ENCODE results near the gene IL3.
"Not testable (repeated sequence)": the region's sequence is repeated elsewhere in the genome, so short reads cannot be mapped to it uniquely, and the experiment has no call there.

IL3 gene

DNA sequence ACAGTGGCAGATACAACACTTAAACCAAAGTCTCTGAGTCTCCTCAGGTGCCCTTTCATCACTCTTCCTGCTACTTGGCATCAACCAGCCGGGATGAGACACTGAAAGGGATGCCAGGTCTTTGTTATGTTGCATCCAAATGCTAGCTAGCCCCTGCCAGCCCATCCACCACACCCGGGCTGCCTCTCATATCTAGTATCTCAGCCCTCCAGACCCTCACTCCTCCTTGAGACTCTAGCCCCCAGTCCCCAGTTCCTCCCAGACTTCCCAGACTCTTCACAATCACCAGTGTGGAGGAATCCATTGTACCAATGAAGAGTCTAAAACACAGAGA, 34.6 kb downstream of the IL3 start:
- no peak for DNase-seq (ENCODE audit: low spot score)

DNA sequence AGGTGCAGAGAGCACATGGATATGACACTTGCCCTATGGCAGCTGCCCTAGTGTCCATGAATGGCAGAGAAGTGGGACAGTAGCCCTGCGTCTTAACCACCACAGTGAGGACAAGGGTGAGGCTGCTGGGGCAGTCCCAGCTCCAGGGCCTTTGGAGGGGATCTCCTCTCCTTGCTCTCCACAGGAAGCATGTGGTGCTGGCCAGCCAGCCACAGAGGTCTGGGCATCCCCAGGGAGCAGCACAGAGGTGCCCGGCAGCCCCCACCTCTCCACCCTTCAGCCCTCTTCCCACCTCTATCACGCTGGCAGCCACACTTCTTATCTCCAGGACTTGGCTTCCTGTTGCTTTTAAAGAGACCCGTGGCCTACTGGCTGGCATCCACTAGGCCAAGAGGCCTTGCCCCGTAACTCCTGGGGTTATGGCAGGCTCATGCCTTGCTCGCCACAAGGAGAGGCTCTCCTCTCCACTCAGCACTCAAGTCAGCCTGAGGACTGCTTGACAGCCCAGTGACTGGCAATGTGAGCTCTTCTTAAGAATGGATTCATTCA, 35.0 kb downstream of the IL3 start:
- DNase-seq (ENCODE audit: low spot score) = no peak

DNA sequence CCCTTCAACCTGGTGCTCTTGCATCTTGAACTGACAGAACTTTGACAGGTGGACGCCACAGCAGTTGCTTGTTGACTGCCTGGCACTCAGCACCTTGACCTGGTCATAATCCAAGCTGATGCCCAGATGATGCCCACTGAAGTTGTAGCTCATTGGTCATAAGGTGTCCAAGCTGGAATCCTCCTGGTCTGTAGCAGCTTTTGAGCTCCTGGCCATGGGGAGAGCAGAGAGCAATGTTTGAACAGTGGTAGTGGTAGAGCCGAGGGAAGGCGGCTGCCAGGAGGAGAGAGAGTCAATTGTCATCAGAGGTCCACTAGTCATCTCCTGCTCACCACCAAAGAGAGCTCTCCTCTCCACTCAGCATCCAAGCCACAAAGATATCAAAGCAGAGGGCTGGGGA, 36.4 kb downstream of the IL3 start:
- no peak for DNase-seq (ENCODE audit: low spot score)

DNA sequence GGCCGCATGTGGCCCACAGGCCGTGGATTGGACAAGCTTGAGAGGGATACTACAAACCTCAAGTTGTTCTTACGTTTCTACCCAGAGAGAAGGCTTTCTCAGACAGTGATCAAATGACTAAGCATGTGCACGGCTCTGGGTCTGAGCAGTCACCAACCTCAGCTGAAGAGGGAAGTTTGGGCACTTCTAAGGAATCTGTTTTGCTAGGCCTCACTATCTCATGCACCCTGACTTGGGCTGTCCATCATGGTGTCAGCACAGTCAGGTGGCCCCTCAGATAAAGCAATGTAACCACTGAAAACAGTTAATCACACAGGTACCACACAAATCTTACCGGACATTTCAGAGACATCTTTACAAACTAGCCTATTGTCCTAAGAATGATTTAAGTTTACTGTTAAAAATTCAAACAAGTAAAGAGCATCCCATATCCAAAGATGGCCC, 37.7 kb downstream of the IL3 start:
- DNase-seq (ENCODE audit: low spot score) = peak; percentile 80

DNA sequence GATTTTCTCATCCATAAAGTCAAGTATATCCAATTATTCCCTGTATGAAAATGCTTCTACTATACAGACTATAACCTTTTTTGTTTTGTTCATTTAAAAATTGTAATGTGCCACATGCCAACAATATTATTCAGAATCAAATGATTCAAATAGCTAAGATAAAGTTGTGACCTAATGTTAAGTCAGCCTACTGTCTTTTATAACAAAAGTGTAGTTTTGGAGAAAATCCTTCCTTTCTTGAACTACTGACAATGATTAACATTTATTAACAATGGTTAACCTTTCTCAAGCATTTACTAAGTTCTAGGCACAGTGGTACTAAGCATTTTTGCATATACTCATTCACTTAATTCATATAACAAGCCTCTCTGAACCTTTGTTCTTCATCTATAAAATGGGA, 38.2 kb downstream of the IL3 start:
- DNase-seq (ENCODE audit: low spot score) = no peak

DNA sequence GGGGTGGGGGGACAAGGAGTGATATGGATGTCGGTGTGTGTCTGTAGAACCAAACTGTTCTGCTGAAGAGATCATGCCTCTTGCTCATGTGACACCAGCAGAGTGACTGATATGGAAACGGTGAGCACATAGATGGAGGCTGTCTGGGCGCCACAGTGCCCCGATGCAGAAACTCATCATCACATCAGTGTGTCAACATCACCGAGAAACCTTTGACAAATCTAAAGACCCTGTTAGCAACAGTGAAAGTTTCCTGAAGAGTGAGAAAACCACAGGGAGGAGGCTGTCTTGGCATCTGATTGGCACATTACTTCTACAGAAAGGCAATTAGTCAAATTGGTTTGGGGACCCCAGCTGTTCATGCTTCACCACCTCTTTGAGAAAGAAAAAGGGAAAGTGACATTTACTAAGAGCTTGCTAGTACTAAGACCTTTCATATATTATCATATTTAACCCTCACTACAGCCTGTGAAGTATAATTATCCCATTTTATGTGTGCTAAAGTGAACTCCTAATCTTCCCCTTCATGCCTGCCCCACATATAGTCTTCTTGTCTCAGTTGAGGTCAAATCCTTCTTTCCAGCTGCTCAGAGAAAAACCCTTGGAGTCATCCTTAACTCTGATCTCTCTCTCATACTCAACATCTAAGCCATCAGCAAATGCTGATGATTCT, 38.8 kb downstream of the IL3 start:
- DNase-seq (ENCODE audit: low spot score) = peak; percentile 97

DNA sequence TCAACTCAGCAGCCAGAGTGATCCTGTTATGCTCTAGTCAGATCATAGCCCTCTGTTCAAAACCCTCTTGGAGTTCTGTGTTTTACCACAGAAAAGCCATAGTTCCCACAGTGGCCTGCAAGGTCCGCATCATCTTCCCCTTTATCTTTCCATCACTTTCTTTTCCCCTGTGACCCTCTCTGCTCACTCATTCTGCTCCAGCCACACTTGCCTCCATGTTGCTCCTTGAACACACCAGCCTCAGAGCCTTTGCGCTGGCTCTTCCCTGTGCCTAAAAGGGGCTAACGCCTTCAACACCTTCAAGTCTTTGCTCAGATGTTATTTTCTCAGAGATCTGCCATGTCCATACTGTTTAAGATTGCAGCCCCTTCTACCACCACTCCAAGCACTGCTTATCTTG, 39.5 kb downstream of the IL3 start:
- DNase-seq (ENCODE audit: low spot score) = no peak

DNA sequence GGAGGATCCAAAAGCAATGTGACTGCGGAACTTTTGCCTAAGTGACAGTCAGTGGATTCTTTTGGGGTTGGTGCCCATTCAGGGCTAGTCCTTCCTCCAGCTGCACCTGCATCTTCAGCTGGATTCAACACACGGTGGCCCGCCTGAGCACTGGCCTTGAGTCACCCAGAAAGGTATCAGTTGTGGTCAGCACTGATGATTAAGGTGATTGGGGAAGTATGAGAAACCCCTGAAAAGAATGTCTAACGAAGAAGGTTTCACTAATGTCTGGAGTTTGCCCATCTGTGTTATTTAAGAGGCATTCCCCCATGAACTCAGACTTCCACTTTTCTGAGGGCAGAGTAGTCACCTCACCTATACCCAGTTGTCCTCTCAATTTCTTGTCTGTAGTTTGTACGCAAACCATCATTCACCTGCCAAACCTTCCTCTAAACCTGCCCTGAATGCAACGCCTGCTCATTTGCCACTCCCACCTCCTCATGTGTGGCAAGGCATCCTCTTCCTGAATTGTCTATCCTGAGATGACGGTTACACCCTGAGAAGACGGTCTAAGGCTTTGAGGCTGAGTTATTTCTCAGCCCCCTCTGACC, 40.3 kb downstream of the IL3 start:
- peak; percentile 61 for DNase-seq (ENCODE audit: low spot score)

DNA sequence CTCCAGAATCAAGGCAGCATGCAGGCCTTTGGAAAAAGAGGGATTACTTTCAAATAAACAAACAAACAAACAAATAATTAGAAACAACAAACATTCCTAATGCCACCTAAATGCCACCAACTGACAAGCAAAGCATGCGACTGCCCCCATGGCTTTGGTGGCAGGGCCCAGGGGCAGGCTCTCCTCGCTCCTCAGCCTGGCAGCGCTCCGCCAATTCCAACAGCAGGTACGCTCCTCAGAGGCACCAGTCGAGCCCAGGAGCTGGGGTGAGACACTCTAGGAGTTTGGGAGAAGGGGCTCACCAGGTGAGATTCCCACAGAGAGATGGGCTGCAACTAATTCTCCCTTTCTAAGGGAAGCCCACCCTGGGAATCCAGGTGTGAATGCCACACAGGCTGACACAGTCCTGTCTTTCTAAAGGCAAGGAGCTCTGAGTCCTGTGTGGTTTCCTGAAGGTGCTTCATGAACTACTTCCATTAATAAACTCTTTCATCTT, 41.0 kb downstream of the IL3 start:
- no peak for DNase-seq (ENCODE audit: low spot score)

DNA sequence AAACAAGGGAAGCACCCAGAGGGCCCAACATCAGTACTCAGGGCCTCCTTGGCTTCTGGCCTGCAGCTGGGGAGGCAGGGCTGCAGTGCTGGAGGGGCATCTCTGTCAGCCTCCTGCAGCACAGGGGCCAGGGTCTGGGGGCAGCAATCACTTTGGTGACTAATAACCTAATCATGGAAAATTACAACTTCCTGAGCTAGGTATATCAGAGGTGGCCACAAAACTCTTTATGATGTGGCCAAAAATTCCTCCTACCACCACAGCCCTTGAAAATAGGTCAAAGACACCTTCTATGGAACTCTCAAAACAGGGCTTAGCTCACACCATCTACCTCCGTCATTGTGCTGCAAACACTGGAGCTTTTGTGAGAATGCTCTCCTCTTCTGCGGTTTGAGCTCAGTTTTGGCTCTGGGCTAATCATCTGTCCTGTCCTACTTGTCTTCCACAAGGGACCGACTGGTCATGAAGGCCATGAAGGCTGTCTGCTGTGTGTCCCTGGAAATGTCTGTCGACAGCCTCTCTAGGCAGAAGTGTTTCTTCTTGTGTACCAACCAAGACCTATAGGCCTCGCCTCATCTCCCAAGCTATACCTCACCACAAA, 41.7 kb downstream of the IL3 start:
- peak; percentile 69 for DNase-seq (ENCODE audit: low spot score)

DNA sequence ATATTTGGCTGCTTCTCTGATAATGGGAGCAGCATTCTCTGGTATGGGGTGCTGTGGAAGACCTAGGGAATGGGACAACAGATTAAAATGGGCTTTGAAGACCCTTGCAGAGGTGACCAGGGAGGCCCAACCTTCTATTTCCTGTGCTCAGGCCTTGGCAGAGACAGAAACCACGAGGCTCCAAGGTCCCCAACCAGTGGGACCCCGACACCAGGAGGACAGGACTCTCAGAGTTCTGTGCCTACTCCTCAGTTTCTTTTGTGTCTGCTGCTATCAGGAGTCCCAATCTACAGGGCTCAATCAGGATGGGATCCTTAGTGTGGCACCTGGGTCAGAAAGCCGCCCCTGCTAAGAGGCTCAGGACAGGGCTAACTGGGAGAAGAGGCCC, 42.5 kb downstream of the IL3 start:
- DNase-seq (ENCODE audit: low spot score) = no peak

DNA sequence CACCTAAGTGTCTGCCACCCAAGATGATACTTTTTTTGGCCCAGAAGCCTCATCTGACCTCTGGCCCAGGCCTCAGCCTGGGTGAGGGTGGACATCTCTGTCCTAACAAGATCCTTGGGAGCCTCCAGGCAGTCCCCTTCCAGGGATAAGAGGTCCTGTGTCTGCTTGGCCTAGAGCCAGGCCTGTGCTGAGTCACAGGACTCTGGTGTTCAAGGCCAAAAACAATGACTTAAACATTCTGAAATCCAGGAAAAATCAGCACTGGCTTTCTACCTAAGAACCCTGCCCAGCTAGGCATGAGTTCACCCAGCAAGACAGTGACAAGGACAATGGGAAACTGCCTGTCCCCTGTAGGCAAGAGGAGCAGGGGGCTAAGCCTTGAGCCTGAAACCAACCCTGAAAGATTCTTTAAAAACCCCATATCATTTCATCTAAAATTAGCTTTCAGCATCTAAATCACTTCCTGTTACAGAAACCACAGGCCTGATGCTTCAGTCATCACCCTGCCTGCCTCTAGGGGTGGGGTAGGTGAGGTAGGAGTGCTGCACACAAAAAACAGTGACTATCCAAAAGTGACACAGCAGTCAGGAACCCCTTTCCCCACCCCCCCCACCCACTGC, 43.0 kb downstream of the IL3 start:
- DNase-seq (ENCODE audit: low spot score) = peak; percentile 92

DNA sequence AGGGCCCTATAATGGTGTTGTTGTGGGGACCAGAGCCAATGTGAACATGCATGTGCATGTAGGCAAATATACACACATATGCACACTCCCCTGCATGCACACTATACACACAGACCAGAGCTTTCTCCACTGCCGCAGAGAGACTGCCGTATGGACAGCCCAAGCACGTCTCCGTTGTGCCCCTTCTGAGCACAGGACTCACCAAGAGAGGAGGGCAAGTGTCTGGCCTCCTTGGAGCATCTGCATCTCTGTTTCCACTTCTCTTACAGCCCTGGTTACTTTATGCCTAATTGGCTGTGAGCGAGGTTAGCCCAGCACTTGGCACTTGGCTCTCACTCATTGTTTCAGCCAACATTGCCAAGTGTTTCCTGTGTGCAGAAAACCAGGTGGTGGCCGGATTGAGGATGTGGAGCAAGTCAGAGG, 43.5 kb downstream of the IL3 start:
- DNase-seq (ENCODE audit: low spot score) = peak; percentile 49

DNA sequence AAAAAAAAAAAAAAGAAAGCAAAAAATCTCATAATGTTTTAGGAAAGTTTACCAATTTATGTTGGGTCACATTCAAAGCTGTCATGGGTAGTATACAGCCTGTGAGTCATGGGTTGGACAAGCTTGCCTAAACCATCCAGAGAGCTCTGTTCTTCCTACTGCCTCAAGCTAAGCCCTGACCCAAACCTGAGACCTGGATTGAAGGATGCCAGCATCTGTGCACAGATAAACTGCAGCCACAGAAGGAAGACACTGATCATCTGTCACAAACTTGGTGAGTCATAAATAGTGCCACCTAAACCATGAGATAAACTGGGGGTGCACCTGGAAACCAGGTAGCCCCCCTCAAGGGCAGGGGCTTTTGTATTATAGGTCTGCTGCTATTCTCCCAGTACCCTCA, 44.1 kb downstream of the IL3 start:
- no peak for DNase-seq (ENCODE audit: low spot score)

DNA sequence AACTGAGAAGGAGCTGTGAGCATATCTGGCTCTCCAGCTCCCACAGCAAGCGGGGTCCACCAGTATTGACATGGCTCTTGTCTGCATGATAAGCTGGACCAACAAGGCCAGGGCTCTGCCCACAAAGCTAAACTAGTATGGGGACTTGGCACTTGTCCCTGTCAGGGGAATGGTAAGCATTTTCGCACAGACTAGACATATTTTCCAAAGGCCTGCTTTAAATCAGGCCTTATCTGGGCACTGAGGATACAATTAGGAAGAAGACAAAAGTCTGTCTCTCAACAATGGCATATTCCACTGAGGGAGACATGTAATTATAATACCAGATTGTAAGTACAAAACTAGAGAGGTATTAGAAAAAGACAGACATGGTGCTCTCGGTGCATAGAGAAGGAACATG, 45.2 kb downstream of the IL3 start:
- no peak for DNase-seq (ENCODE audit: low spot score)

DNA sequence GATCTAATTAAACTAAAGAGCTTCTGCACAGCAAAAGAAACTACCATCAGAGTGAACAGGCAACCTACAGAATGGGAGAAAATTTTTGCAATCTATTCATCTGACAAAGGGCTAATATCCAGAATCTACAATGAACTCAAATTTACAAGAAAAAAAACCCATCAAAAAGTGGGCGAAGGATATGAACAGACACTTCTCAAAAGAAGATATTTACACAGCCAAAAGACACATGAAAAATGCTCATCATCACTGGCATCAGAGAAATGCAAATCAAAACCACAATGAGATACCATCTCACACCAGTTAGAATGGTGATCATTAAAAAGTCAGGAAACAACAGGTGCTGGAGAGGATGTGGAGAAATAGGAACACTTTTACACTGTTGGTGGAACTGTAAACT, 48.0 kb downstream of the IL3 start:
- not testable (repeated sequence) for DNase-seq (ENCODE audit: low spot score)

DNA sequence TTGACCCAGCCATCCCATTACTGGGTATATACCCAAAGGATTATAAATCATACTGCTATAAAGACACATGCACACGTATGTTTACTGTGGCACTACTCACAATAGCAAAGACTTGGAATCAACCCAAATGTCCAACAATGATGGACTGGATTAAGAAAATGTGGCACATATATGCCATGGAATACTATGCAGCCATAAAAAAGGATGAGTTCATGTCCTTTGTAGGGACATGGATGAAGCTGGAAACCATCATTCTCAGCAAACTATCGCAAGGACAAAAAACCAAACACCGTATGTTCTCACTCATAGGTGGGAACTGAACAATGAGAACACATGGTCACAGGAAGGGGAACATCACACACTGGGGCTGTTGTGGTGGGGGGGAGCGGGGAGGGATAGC, 48.5 kb downstream of the IL3 start:
- not testable (repeated sequence) for DNase-seq (ENCODE audit: low spot score)

DNA sequence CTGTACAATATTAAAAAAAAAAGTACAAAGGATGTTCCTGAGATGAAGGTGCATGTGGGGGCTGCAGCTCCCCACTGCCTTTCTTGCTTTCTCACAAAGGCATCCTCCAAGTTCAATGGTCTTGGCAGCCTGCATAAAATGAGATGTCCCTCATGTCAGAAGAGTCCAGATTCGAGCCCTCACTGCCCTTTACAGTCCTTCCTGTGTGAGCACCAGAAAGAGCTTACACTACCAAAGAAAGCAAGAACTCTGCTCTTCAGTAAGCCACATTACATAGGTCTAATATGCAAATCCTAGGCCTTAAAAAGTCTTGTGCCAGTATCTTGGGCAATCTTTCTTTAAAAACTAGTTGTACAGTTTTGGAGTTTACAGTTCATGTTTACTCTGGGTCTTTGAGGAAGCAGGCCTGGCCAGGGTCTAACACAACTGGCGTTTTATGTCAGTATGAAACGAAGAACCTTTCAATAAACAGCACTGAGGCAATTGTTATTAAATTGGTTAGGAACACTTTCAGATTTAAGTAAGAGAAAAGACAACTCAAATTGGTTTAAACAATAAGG, 49.1 kb downstream of the IL3 start:
- DNase-seq (ENCODE audit: low spot score) = no peak

DNA sequence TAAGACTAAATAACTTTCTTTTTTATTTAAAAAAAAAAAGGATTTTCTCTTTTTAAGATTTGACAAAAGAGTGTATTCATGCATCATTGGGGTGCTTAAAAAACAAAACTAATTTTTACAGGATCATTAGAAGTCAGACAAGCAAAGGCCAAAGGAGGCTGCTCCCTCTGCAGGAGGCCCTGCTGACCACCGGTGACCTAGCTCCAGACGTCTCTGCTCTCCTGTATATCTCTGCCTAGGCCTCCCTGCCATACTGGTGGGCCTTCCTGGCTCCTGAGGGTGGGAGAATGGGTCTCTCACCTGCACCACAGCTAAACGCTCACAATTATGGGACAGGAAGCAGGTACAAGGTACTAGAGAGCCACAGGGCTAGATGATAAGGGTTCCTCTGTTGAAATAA, 49.7 kb downstream of the IL3 start:
- DNase-seq (ENCODE audit: low spot score) = no peak

DNA sequence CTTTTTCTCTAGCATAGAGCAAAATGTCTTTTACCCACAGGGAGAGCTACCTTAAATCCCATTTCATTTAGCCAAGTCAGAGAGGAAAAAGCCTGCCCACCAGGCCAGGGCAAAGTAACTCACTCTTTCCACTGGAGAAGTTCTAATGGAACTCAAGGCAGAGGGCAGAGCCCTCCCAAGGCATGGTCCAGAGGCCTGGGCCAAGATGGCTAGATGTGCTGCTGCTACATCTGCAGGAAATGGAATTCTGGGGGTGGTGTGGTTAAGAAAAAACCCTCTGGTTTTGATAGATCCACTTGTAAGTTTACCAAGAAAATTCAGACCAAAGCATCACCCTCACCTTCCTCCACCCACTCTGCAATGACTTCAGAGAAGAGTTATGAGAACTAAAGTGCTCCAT, 50.5 kb downstream of the IL3 start:
- peak; percentile 50 for DNase-seq (ENCODE audit: low spot score)

DNA sequence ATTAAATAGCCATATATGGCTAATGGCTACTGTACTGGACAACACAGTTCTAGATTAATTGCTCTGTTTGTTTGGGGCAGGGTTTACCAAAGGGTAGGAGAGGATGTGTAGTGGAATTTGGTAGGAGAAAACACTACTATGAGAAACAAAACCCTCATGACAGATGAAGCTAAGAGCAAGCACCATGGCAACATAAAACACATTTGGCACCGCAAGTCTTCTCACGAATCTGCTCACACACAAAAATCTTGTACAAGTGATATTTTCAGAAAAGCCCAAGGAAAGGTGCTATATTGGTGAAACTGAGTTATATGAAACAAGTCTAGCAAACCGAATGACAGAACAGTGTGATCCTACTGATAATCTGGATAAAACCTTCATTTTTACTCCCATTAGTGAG, 51.7 kb downstream of the IL3 start:
- no peak for DNase-seq (ENCODE audit: low spot score)

Measured in activated CD4-positive, alpha-beta T cell treated with anti-CD3 and anti-CD28 coated beads, Interleukin-2, Interleukin-4, amounts not matched to agents 100 ng/mL and 50 ng/mL, durations not matched to agents 16 hours and 8 hours (primary cell).